ENCODE data around the gene RALGDS.
"Not testable (repeated sequence)": the region's sequence is repeated elsewhere in the genome, so short reads cannot be mapped to it uniquely, and the experiment has no call there.

- not testable (repeated sequence) for TF ChIP-seq REST (tag by site-specific recombination; IDR thresholded peaks at IDR 0.05); ATF2 (tag by site-specific recombination; IDR thresholded peaks at IDR 0.05; ENCODE audit: low read depth); ZSCAN5A (tag by site-specific recombination; IDR thresholded peaks at IDR 0.05)
These were observed 37.4 kb downstream of the RALGDS start for GRCh38 chr9:133083688-133084087.
